GM19238 (cell line): ENCODE data around the gene CDCA4.

ENCODE experiments used
- DNase-seq: peaks from one replicate; pipeline ENCODE4 v3.0.0; 2011; ENCODE audit warnings: low spot score; ENCODE audit not compliant: insufficient read length

CDCA4 gene

DNA sequence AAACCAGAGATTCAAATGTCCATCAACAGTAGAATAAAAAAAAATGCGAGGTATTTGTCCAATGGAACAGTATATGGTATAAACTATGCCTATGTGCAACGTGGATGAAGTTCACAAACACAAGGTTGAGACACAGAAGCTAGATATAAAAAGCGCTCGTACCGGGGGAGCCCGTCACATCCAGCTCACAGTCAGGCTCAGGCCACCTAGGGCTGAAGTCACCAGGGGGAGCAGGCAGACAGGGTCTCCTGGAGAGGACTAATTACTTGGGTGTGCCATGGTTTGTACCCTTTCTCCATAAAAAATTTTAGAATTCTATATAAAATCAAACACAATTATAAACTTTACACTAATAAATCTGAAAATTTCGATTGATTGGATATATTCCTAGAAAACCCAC, 56.3 kb downstream of the CDCA4 start:
- no peak for DNase-seq
